ENCODE data around the gene SFSWAP.
"Not testable (repeated sequence)": the region's sequence is repeated elsewhere in the genome, so short reads cannot be mapped to it uniquely, and the experiment has no call there.

The SFSWAP gene

GRCh38 chr12:131765961-131766360, 55.1 kb downstream of the SFSWAP start:
- DNase-seq = no peak

GRCh38 chr12:131766382-131767107, 55.7 kb downstream of the SFSWAP start:
- no peak for DNase-seq

- no peak for DNase-seq
Observed at GRCh38 chr12:131770120-131770519, 59.2 kb downstream of the SFSWAP start.

DNA sequence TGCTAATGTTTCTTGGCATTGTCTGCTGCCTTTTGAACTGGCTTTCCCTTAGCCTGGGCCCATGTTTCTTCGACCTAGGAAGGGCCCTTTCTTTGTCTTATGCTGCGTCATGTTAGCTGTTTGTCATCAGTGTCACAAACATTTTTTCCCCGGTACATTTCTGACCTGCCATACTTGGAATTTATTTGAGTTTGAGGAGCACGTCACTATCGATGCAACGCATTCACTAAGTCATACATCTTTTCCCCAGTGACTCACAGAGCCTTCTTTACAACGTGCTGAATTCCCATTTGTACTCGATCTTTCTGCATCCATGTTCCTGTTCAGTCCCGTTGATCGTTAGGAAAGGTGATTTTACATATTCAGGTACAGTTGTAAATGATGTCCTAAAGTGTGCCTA, 61.1 kb downstream of the SFSWAP start:
- no peak for DNase-seq

GRCh38 chr12:131773582-131774221, 62.8 kb downstream of the SFSWAP start:
- no peak for DNase-seq

DNA sequence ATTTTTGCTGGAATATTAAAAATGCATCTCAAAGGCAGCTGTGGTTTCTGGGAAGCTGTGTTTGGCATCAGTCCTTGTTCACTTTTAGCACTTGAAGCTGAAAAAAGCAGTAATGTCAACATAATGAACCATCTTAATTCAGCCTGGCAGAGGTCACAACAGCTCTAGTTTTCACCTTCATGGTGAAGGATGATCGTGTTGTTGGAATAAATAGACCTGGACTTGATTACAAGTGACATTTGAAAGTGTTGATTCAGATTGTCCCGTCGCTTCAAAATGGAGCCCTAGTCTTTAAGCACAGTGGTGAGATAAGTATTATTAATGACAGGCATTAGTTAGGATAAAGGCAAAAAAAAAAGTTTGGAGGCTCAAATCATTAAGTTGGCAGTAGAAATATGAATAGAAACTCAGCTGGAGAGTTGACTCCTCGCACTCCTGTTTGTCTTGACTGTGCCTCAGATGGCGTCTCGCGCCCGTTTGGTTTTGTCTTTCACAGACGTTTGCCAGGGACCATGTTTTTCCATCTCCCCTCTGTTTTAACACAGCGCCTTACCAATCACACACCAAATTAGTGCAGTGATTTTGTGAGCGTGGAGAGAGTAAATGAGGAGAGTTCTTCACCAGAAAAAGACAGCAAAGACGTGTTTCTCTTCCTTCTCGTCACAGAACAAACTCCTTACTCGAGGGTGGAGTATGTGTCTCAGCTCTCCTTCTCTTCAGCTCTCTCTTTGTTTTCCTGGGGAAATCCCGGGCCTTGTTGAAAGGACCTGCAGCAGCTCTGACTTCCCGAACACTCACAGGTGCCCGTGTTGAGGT, 63.9 kb downstream of the SFSWAP start:
- DNase-seq = peak; percentile 22

DNA sequence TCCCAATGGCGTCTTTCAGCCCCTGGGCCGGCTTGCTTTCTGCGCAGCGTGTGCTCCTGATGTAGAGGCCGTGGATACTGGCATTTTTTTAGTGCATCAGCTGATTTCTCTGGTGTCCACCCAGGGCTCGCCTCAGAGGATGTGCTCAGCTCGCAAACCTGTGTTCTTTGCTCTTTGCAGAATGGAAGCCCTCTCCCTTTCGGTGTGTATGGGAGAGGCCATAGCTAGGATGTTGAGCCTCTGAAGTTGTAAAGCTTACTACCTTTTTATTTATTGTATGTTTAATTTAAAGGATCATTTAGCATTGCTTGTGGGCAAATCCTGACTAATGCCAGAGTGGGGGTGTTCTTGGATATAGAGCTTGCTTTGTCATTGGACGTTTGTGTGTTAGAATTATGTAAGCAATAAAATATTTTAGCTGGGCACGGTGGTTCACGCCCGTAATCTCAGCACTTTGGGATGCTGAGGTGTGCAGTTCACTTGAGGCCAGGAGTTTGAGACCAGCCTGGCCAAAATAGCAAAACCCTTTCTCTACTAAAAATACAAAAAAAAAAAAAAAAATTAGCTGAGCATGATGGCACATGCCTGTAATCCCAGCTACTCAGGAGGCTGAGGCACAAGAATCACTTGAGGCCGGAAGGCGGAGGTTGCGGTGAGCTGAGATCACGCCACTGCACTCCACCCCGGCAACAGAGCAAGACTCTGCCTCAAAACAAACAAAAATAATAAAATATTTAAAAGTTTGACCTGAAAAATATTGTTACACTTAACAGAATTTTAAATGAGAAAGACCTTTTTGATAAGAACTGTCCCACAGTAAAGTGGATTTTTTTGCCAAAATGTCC, 64.7 kb downstream of the SFSWAP start:
- DNase-seq = no peak

DNA sequence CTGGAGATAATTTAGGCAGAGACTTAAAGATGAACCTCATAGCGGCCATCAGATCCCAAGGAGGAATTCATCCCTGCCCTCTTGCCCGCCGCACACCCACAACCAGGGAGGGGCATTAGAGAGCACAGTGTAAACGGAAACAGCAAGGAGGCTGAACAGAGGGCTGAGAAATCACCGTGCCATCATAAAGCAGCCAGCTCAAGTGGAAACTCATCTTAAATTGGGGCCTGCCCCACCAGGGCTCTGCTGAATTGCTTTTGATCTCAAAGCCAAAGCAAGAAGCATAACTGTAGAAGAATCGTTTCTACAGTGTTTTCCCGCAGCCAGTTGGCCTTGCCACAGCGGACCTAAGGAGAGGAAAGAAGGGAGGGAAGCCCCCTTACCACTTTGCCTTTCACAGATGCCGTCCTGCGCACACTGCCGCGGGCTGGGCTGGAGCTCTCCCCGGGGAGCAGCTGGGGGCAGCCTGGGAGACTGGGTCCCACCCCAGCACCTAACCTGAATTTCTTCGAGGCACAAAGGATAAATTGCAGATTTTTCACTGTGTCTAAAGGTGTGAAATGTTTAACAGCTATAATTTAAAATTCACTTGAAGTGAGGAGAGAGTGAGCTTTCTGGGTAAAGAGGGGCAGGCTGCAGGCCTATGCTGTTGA, 65.5 kb downstream of the SFSWAP start:
- peak; percentile 37 for DNase-seq

DNA sequence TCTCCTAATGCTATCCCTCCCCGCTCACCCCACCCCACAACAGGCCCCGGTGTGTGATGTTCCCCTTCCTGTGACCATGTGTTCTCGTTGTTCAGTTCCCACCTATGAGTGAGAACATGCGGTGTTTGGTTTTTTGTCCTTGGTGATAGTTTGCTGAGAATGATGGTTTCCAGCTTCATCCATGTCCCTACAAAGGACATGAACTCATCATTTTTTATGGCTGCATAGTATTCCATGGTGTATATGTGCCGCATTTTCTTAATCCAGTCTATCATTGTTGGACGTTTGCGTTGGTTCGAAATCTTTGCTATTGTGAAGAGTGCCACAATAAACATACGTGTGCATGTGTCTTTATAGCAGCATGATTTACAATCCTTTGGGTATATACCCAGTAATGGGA, 66.4 kb downstream of the SFSWAP start:
- not testable (repeated sequence) for DNase-seq

GRCh38 chr12:131779027-131779426, 68.1 kb downstream of the SFSWAP start:
- no peak for DNase-seq

GRCh38 chr12:131782061-131782460, 71.2 kb downstream of the SFSWAP start:
- no peak for DNase-seq

- DNase-seq = peak; percentile 17
Observed at GRCh38 chr12:131783915-131784541, 73.1 kb downstream of the SFSWAP start.

DNA sequence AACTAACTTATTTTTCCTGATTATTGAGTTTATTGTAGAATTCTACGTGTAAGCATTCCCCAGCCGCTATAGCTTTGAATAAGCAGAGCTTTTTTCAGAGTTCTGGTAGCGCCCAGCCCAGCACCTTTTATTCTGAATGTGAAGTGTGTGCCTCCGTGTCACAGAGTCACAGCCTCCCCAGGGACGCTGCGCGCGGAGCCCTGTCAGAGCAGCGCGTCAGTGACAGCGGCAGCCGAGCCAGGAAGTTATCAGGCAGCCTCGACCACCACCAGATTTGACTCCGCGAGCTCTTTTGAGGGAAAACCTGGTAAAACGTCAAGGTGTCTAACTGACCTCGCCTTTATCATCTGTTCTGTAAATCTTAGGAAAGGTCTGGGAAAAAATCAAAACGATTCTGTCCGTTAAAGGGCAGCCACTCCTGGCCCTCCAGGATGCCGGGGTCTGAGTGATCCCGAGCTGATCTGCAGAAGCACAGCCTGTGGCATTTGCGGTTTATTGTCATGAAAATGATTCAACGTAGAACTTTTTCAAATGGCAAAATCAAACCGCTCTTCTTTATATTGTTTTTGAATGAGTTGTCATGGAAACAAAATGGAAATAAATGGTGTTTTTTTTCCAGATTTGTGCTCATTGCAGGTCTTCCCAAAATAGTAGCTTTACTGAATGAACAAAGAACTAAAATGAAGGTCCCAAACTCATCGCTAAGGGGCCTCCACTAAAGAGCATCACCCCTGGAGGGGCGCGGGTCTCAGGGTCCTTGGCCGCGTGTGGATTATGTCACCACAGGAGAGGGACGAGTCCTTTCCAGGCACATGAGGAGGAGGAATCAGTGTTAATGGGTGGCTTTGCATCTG, 74.2 kb downstream of the SFSWAP start:
- peak; percentile 11 for DNase-seq

DNA sequence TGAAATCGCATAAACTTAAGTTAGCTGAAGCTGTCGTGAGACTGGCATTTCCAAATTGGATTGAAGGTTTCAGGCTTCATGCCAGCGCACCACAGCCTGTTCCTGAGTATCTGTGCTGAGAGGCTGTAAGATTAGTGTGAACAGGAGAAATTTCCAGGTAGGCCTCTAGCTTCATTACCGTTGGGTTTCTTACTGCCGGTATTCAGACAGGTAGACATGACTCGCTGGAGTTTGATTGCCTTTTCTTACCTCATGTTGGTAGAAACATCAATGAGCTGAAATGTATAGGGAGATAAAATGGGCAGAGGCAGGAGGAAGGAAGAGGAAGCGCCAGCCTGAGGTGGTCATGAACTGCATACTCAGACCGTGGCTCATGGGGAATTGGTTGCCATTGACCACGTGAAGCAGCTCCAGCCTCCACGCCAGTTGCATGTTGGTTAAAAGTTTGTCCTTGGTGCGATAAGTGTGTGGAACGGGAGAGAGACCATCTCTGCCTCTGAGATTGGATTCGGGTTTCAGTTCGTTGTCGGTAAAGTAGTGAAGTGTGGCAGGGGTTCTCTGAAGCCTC, 75.0 kb downstream of the SFSWAP start:
- DNase-seq = no peak

GRCh38 chr12:131786331-131786730, 75.4 kb downstream of the SFSWAP start:
- DNase-seq = no peak

GRCh38 chr12:131787143-131787660, 76.3 kb downstream of the SFSWAP start:
- no peak for DNase-seq

DNA sequence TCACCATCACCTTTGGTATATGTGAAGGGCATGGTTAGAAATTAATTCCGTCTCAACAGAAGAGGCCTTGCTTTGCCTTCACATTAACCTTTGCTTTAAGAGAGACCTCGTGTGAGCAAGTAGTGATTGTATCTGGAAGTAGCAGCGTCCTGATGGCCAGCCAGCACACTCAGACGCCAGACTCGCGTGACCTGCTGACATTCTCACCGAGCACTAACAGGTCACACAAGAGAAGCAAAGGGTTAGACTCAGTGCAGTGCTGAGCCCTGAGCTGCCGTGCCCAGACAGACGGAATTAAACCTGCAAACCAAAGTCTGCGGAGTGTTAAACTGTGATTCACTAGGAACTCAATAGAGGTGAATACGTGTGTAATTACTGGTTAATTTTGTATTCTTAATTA, 77.2 kb downstream of the SFSWAP start:
- DNase-seq = no peak

GRCh38 chr12:131789638-131790037, 78.7 kb downstream of the SFSWAP start:
- DNase-seq = no peak

- DNase-seq = no peak
Observed at GRCh38 chr12:131793243-131794022, 82.5 kb downstream of the SFSWAP start.
